HG03342 (cell line): Measurements from ENCODE around the gene DSG4.

Source experiments
- ATAC-seq: cut with Tn5 transposase; IDR thresholded peaks from one replicate; pipeline ENCODE4 v1.9.1; 2021; ENCODE audit warnings: mild to moderate bottlenecking, moderate library complexity; ENCODE audit not compliant: unreplicated experiment

DSG4 gene

DNA sequence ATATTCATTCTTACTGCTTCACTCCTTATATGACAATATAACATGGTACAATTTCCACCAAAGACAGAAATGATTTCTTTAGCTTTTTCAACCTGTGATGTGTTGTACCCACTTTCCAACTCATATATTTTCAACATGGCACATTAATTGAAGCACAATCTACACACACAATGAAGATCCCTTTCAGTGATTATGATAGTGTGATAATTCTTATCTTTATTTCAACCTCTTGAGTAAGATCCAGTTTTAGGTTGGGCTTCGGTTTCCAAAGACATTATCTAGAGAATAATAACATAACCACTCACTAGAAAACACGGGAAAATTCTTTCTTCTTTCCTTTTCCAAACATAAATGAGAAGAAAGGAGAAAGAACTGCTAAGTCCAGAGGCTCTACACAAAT lies 67.6 kb downstream of the DSG4 start:
- no peak for ATAC-seq

DNA sequence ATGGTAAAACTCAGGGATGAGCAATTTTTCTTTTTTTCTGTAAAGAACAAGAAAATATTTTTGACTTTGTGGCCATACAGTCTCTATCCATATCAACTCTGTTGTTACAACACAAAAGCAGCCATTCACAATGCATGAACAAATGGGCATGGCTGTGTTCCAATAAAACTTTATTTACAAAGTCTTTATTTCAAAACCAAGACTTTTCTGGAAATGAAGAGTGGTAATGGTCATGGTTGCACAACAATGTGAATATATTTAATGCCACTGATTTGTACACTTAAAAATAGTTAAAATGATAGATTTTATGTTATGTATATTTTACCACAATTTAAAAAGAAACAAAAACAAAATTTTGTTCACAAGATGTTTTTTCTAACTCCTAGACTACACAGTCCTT lies 69.3 kb downstream of the DSG4 start:
- ATAC-seq, result no peak

DNA sequence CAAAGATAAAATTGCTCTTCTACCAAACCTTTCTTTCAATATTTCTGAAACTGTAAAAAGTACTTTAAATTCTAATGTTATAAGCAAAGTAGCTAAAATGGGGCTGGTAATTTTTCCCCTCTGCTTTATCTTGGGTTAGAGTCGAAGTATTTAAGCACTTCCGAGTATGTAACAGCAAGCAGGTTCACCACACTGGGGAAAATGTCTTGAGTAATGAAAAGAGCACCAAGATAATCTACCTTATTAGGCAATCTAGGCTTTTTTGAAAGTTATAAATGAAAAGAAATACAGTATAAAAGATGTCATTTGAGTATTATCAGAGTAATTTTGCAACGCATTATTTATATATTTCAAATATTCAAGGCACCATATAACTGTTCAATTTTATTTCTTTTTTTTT lies 70.3 kb downstream of the DSG4 start:
- no peak for ATAC-seq

GRCh38 chr18:31447530-31448191 lies 71.1 kb downstream of the DSG4 start, which contains the start of gene DSG3:
Gene DSG3 (plus strand): TSS chr18:31447741. CDS start chr18:31447878, 137 bp downstream.
- no peak for ATAC-seq

GRCh38 chr18:31450409-31450808 lies 73.8 kb downstream of the DSG4 start:
- ATAC-seq, result no peak

- ATAC-seq, result no peak
These were observed 75.0 kb downstream of the DSG4 start for GRCh38 chr18:31451625-31452024.

- ATAC-seq, result no peak
These were observed 77.6 kb downstream of the DSG4 start for GRCh38 chr18:31454066-31454708.
